PFSK-1 (cell line): ENCODE results near the gene ELL2.

Experiments used
- FOXP2 ChIP-seq: optimal IDR thresholded peaks from 2 replicates; pipeline ENCODE3; 2011; ENCODE audit warnings: borderline replicate concordance, control low read depth, inconsistent platforms; ENCODE audit not compliant: insufficient read depth; ENCODE audit errors: extremely low read length, extremely low read depth
- POLR2AphosphoS5 ChIP-seq: IDR thresholded peaks from 2 replicates; pipeline ENCODE4 v1.6.1; 2012; ENCODE audit warnings: low read depth, mild to moderate bottlenecking, control low read depth, low read length, moderate library complexity
- SIN3A ChIP-seq: IDR thresholded peaks from 2 replicates; pipeline ENCODE4 v1.6.1; 2012; ENCODE audit warnings: mild to moderate bottlenecking, low read length, moderate library complexity, borderline replicate concordance; ENCODE audit not compliant: insufficient read depth
- TAF1 ChIP-seq: IDR thresholded peaks from 2 replicates; pipeline ENCODE4 v1.6.1; 2012; ENCODE audit warnings: low read length, control low read depth, borderline replicate concordance; ENCODE audit not compliant: insufficient read depth
- TF ChIP-seq, protein P1 (sequence below), 2 experiments: IDR thresholded peaks; 2 replicates each; pipeline versions ENCODE4 v1.6.1 to v1.8.0; 2011 to 2012; ENCODE audit warnings: low read depth in 2 of 2, low read length in 2 of 2, control low read depth in 1 of 2, inconsistent platforms in 1 of 2, mild to moderate bottlenecking in 1 of 2, moderate library complexity in 1 of 2; ENCODE audit not compliant: insufficient read depth in 1 of 2

ELL2 gene

DNA sequence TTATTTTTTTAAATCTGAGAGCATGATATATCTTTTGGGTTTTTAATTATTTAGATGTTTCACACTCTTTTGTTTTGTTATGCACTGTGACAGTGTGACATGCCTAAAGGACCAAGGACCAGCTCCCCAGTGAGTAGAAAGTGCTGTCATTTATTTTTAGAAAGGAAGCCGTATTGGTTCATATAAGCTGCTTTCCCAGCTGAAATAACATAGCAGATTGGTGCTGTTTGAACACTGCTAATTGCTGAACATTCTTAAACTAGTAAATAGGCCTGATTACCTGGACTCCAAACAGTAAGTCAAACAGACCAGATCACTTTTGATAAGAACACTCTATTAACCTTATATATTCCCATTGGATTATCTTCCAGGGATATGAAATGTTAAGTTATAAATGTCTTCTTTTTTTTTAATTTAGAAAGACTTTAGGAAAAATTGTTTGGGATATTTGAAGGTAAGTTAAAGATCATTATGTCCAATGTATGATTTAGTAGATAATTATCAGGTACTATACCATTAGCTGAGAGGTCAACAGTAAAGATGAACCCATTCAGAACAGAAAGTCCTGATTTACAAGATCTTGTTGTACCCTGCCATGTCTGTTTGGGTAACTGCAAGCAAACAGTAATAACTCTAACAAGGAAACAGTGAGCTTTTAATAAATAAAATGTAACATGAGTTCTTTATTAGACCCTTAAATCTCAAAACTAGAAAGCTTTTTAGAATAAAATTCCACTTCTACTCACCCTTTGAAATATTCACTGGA lies 27.8 kb upstream of the ELL2 start:
- TF ChIP-seq, protein P1, sequence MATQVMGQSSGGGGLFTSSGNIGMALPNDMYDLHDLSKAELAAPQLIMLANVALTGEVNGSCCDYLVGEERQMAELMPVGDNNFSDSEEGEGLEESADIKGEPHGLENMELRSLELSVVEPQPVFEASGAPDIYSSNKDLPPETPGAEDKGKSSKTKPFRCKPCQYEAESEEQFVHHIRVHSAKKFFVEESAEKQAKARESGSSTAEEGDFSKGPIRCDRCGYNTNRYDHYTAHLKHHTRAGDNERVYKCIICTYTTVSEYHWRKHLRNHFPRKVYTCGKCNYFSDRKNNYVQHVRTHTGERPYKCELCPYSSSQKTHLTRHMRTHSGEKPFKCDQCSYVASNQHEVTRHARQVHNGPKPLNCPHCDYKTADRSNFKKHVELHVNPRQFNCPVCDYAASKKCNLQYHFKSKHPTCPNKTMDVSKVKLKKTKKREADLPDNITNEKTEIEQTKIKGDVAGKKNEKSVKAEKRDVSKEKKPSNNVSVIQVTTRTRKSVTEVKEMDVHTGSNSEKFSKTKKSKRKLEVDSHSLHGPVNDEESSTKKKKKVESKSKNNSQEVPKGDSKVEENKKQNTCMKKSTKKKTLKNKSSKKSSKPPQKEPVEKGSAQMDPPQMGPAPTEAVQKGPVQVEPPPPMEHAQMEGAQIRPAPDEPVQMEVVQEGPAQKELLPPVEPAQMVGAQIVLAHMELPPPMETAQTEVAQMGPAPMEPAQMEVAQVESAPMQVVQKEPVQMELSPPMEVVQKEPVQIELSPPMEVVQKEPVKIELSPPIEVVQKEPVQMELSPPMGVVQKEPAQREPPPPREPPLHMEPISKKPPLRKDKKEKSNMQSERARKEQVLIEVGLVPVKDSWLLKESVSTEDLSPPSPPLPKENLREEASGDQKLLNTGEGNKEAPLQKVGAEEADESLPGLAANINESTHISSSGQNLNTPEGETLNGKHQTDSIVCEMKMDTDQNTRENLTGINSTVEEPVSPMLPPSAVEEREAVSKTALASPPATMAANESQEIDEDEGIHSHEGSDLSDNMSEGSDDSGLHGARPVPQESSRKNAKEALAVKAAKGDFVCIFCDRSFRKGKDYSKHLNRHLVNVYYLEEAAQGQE (IDR thresholded peaks at IDR 0.05; ENCODE audit: insufficient read depth in 1 of 2, low read depth in 2 of 2, low read length in 2 of 2): no peak
- no peak for TF ChIP-seq TAF1

DNA sequence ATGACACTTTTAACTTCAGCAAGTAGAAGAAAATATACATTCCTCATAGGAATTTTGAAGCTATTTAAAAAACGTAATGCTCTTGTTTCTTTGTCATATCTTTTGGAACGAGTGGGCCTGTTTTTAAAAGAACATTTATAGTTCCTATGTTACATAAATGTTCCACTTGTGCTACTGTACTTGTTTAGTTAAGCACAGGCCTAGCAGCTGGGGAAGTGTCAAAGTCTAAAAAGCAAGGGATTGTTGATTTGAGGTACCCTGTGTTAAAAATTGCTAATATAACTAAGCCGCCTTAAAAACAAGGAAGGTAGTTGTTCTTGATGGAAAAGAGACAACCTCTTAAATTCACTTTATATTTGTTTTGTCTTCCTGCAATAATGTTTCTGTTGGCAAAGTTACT lies 27.2 kb upstream of the ELL2 start:
- TF ChIP-seq, protein P1 (IDR thresholded peaks at IDR 0.05; ENCODE audit: insufficient read depth in 1 of 2, low read depth in 2 of 2, low read length in 2 of 2): no peak
- TF ChIP-seq POLR2AphosphoS5 (no peak), SIN3A (no peak), TAF1 (no peak), FOXP2 (no peak)

DNA sequence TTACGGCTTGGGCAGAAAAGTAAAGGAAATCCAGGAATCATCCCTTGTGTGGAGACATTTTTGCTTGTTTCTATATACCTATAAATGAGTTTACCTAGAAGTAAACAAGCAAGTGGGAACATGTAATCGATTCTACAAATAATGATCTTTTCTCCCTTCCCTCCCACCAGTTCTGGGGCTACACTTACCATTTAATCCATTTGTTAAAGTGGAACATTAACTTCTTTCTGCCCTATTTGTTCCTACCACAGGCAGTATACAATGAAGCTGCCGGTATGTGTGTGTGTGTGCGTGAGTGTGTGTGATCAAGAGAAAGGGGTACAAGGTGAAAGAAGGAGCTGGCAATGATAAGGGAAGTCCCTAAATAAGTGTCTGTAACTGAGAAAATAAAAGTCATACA lies 26.4 kb upstream of the ELL2 start:
- TF ChIP-seq, protein P1 (IDR thresholded peaks at IDR 0.05; ENCODE audit: insufficient read depth in 1 of 2, low read depth in 2 of 2, low read length in 2 of 2): no peak

DNA sequence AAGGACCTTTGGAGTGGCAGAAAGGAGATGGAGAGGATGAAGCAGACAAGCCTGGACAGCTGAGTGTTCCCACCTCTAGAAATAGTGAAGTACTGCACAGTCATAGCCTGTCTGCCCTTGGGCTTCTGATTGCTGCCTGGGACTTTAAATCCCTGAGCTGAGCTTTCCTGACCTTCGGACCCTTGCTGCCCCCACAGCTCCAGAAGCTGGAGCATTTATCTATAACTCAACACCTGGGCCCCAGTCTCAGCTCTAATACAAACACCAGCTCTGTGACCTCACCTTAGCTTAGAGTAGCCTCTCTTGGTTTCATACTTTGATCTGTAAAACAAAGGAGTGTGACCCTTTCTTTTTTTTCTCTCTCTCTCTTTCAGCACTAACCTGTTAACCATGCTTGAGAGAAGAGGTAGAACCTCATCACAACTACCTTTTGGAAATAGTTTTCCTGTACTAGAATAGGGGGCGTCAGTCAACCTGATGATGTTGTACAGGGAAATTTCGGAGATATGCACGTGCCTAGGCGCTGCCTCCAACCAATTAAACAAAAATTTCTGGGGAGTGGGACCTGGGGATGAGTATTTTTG lies 25.4 kb upstream of the ELL2 start:
- no peak for TF ChIP-seq POLR2AphosphoS5
- TF ChIP-seq, protein P1 (IDR thresholded peaks at IDR 0.05; ENCODE audit: insufficient read depth in 1 of 2, low read depth in 2 of 2, low read length in 2 of 2): no peak
- TF ChIP-seq TAF1: no peak
- TF ChIP-seq FOXP2: no peak
- TF ChIP-seq SIN3A: no peak

DNA sequence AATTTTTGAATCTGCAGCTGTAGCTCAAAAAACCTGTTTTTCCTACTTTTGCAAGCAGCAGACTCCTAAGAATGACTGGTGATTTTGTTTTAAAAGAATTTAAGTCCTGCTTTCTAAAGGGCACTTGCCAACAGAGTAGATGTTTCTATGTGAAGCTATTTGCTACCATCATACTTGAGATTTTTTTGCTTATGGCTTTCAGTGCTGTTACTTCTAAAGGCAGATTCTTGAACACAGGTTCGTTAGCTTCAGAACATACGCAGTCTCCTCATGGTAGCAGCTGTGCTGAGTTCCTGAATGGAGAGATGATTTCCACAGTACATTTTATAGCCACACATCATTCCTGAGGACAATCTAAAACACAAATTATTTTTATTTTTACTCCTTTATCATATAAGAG lies 24.4 kb upstream of the ELL2 start:
- TF ChIP-seq SIN3A (no peak), FOXP2 (no peak), POLR2AphosphoS5 (no peak), TAF1 (no peak)
- TF ChIP-seq, protein P1 (IDR thresholded peaks at IDR 0.05; ENCODE audit: insufficient read depth in 1 of 2, low read depth in 2 of 2, low read length in 2 of 2): no peak
